Measurements from ENCODE around the gene STC2.

DNA sequence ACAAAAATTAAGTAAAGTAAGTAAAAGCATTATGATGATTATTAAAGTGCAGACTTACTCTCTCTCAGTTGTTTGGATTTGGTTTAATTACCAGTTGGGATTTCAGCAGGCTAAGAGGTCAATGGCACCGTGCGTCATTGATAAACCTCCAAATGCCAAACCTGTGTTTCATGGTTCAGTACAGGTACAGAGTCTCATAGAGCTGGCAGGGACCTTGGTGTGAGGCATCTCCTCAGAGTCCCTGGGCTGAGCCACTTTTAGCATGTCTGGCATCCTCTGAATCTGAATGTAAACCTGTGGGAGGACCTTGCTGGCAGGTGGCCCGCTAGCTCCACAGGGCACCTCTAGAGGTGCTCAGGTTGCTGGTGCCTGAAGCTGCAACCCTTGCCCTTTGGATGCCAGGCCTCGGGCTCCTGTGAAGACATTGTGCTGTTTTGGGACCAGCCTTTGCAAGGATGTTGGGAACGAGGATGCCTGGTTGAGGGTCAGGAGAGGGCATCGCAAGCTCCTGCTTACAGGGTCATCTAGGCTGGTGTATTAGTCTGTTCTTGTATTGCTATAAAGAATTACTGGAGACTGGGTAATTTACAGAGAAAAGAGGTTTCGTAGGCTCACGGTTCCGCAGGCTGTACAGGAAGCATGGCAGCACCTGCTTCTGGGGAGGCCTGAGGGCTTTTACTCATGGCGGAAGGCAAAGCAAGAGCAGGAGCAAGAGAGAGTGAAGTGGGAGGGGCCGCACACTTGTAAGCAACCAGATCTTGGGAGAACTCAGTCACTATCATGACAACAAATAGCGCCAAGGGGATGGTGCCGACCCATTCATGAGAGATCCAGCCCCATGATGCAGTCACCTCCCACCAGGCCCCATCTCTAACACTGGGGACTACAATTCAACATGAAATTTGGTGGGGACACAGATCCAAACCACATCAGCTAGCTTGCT is 14.9 kb upstream of the STC2 start:
- TF ChIP-seq CTCF (IDR thresholded peaks at IDR 0.05) (no peak), POLR2A (IDR thresholded peaks at IDR 0.05; ENCODE audit: low read depth) (no peak), EP300 (IDR thresholded peaks at IDR 0.05) (no peak)

All from esophagus muscularis mucosa (tissue), 4 donors.